NB4 (cell line): ENCODE data around the gene TNS4.

Experiments
- TF ChIP-seq, protein P1 (sequence below): IDR thresholded peaks from one replicate; pipeline ENCODE4 v1.5.1; 2012; ENCODE audit warnings: low read depth, low read length
- TF ChIP-seq, protein P2 (sequence below): IDR thresholded peaks from 2 replicates; pipeline ENCODE4 v1.6.1; 2011; ENCODE audit warnings: low read depth, low read length

DNA sequence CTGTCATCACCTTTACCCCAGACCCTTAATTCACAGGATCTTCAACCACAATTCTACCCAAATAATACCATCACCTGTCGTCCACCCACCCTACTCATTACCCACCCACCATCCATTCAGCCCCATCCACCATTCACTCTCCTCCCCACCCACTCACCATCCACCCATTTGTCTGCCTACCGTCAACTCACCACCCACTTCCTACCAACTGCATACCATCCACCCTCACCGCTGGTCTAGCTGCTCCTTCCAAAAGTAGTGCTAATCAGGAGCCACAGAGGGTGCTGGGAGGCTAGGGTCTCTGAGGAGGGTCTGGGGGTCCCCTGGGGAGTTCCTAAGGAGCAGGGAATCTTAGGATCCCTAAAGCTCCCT is 70.2 kb downstream of the TNS4 start:
- TF ChIP-seq, protein P1, sequence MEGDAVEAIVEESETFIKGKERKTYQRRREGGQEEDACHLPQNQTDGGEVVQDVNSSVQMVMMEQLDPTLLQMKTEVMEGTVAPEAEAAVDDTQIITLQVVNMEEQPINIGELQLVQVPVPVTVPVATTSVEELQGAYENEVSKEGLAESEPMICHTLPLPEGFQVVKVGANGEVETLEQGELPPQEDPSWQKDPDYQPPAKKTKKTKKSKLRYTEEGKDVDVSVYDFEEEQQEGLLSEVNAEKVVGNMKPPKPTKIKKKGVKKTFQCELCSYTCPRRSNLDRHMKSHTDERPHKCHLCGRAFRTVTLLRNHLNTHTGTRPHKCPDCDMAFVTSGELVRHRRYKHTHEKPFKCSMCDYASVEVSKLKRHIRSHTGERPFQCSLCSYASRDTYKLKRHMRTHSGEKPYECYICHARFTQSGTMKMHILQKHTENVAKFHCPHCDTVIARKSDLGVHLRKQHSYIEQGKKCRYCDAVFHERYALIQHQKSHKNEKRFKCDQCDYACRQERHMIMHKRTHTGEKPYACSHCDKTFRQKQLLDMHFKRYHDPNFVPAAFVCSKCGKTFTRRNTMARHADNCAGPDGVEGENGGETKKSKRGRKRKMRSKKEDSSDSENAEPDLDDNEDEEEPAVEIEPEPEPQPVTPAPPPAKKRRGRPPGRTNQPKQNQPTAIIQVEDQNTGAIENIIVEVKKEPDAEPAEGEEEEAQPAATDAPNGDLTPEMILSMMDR: no peak
- TF ChIP-seq, protein P2, sequence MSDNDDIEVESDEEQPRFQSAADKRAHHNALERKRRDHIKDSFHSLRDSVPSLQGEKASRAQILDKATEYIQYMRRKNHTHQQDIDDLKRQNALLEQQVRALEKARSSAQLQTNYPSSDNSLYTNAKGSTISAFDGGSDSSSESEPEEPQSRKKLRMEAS: no peak
